ENCODE data around the gene PHLDB3. TPM values are rescaled to one million over a fixed set of nuclear protein-coding genes. Genes with fewer than 3 reads are reported as not detected.

PHLDB3 gene
- total RNA-seq, 1 experiment from 2014 or later = 8.5 TPM

- Histone ChIP-seq H3K27ac (ENCODE audit: insufficient read length, low read depth, low read length) (no peak overlapping the region), H2BK12ac (ENCODE audit: insufficient read length, low read depth, low read length) (no peak overlapping the region), H2BK15ac (ENCODE audit: low read depth, low read length) (no peak overlapping the region), H2BK20ac (ENCODE audit: low read depth, low read length, poor library complexity, severe bottlenecking) (no peak overlapping the region), H3K23ac (ENCODE audit: insufficient read length, low read depth, low read length) (no peak overlapping the region), H4K20me1 (ENCODE audit: control insufficient read depth, insufficient read depth, insufficient read length) (no peaks in the 10 kb centered on the region), H3K56ac (ENCODE audit: insufficient read length, low read depth, low read length) (no peak overlapping the region), H2AK5ac (ENCODE audit: insufficient read length, low read length) (no peak overlapping the region), H3K4me2 (ENCODE audit: insufficient read depth, insufficient read length, low read length) (no peak overlapping the region), H3K27me3 (ENCODE audit: insufficient read depth, low read length) (no peaks in the 10 kb centered on the region), H3K18ac (ENCODE audit: insufficient read length, low read depth, low read length) (no peak overlapping the region), H2AFZ (ENCODE audit: low read length) (no peak overlapping the region), H3K14ac (ENCODE audit: insufficient read depth, low read length) (no peak overlapping the region), H4K8ac (replicated peaks; ENCODE audit: insufficient read length, low read depth, low read length) (no peak overlapping the region), H3K79me1 (ENCODE audit: insufficient read depth, low read depth, low read length, poor library complexity, severe bottlenecking) (no peaks in the 10 kb centered on the region), H3K9me3 (ENCODE audit: control insufficient read depth, low read depth, low read length) (no peaks in the 10 kb centered on the region), H3T11ph (ENCODE audit: low read length) (no peak overlapping the region), H3K4ac (ENCODE audit: low read depth, low read length) (no peak overlapping the region), H3K79me2 (ENCODE audit: insufficient read depth, low read length) (no peaks in the 10 kb centered on the region), H4K91ac (ENCODE audit: insufficient read length, low read depth, low read length) (no peak overlapping the region), H2BK120ac (ENCODE audit: low read depth, low read length, poor library complexity, severe bottlenecking) (no peak overlapping the region), H3K4me1 (ENCODE audit: insufficient read depth, low read length) (no peaks in the 10 kb centered on the region), H3K9ac (ENCODE audit: extremely low read depth, insufficient read length, low read length) (no peak overlapping the region), H2BK5ac (ENCODE audit: insufficient read length, low read length) (no peak overlapping the region), H4K5ac (ENCODE audit: insufficient read length, low read depth, low read length) (no peak overlapping the region), H3K23me2 (ENCODE audit: insufficient read length, low read depth, low read length, poor library complexity, severe bottlenecking) (no peaks in the 10 kb centered on the region)
- TF ChIP-seq, protein P1, sequence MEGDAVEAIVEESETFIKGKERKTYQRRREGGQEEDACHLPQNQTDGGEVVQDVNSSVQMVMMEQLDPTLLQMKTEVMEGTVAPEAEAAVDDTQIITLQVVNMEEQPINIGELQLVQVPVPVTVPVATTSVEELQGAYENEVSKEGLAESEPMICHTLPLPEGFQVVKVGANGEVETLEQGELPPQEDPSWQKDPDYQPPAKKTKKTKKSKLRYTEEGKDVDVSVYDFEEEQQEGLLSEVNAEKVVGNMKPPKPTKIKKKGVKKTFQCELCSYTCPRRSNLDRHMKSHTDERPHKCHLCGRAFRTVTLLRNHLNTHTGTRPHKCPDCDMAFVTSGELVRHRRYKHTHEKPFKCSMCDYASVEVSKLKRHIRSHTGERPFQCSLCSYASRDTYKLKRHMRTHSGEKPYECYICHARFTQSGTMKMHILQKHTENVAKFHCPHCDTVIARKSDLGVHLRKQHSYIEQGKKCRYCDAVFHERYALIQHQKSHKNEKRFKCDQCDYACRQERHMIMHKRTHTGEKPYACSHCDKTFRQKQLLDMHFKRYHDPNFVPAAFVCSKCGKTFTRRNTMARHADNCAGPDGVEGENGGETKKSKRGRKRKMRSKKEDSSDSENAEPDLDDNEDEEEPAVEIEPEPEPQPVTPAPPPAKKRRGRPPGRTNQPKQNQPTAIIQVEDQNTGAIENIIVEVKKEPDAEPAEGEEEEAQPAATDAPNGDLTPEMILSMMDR (conservative IDR thresholded peaks at IDR 0.05) = no peak
- no CpG with 5 or more reads among the region's 5 CpGs for WGBS (ENCODE audit: extremely low coverage, insufficient read length, low lambda C conversion rate)
- no peaks in the 10 kb centered on the region for H3K9me3 Mint-ChIP-seq
- no peaks in the 10 kb centered on the region for H3K27me3 Mint-ChIP-seq (ENCODE audit: low read depth)
- no peak for DNase-seq
- H3K27ac Mint-ChIP-seq = no peak overlapping the region
- H3K4me3 Mint-ChIP-seq = no peak overlapping the region
- H3K4me1 Mint-ChIP-seq = peaks cover under 1 to 2% of the 10 kb centered on the region in 2 experiments; a peak in 2 of 4 replicates
- H3K36me3 Mint-ChIP-seq (ENCODE audit: insufficient read depth in 1 of 3, low read depth in 3 of 3) = peaks cover 0 to 4% (median 0%) of the 10 kb centered on the region in 3 experiments; a peak in 2 of 7 replicates
These were observed 15.2 kb downstream of the PHLDB3 start for GRCh38 chr19:43489310-43489709.
